Stimulated activated CD8-positive, alpha-beta memory T cell treated with anti-CD3 and anti-CD28 coated beads, Interleukin-2, amount 100 ng/mL, for 1 hour (primary cell): ENCODE data around the gene CMIP.
"Not testable (repeated sequence)": the region's sequence is repeated elsewhere in the genome, so short reads cannot be mapped to it uniquely, and the experiment has no call there.

Experiments used
- DNase-seq, 2 donors: peaks; one replicate each; pipeline ENCODE4 v3.0.0-alpha.2; 2020; ENCODE audit warnings: low read depth in 2 of 2

Gene CMIP

GRCh38 chr16:81517629-81518438 is 73.2 kb downstream of the CMIP start:
- no peak for DNase-seq

GRCh38 chr16:81518439-81518757 is 73.8 kb downstream of the CMIP start:
- no peak for DNase-seq

- DNase-seq, result no peak
Observed at GRCh38 chr16:81519301-81520150, 74.9 kb downstream of the CMIP start.

GRCh38 chr16:81520151-81520470 is 75.5 kb downstream of the CMIP start:
- no peak for DNase-seq

GRCh38 chr16:81520560-81521135 is 76.0 kb downstream of the CMIP start:
- DNase-seq, result no peak

GRCh38 chr16:81521141-81521626 is 76.6 kb downstream of the CMIP start:
- DNase-seq, result peak; percentile 65 to 68

GRCh38 chr16:81522108-81522701 is 77.6 kb downstream of the CMIP start:
- no peak for DNase-seq

- DNase-seq, result not testable (repeated sequence)
Observed at GRCh38 chr16:81522851-81523250, 78.2 kb downstream of the CMIP start.

- no peak for DNase-seq
Observed at GRCh38 chr16:81523387-81524115, 78.9 kb downstream of the CMIP start.

GRCh38 chr16:81524382-81524781 is 79.8 kb downstream of the CMIP start:
- DNase-seq, result peak in 1 of 2 donors; percentile 44

- not testable (repeated sequence) for DNase-seq
Observed at GRCh38 chr16:81524885-81525284, 80.3 kb downstream of the CMIP start.

- no peak for DNase-seq
Observed at GRCh38 chr16:81526199-81526598, 81.6 kb downstream of the CMIP start.

GRCh38 chr16:81526935-81527334 is 82.3 kb downstream of the CMIP start:
- DNase-seq, result no peak

- DNase-seq, result no peak
Observed at GRCh38 chr16:81527477-81528178, 83.0 kb downstream of the CMIP start.

GRCh38 chr16:81528256-81528655 is 83.6 kb downstream of the CMIP start:
- no peak for DNase-seq

- DNase-seq, result no peak
Observed at GRCh38 chr16:81530296-81530721, 85.7 kb downstream of the CMIP start.

- DNase-seq, result no peak
Observed at GRCh38 chr16:81530814-81531213, 86.2 kb downstream of the CMIP start.

- no peak for DNase-seq
Observed at GRCh38 chr16:81531419-81531821, 86.8 kb downstream of the CMIP start.

GRCh38 chr16:81532491-81533174 is 88.0 kb downstream of the CMIP start:
- no peak for DNase-seq

GRCh38 chr16:81533175-81533507 is 88.5 kb downstream of the CMIP start:
- no peak for DNase-seq
